ENCODE results near the gene HIVEP2. TPM values are rescaled to one million over a fixed set of nuclear protein-coding genes. Genes with fewer than 3 reads are reported as not detected.
A peak's percentile ranks its signal among the peaks of the same experiment; 100 is the strongest.

HIVEP2 gene
- total RNA-seq, 1 experiment from 2014 or later = 3.2 TPM

DNA sequence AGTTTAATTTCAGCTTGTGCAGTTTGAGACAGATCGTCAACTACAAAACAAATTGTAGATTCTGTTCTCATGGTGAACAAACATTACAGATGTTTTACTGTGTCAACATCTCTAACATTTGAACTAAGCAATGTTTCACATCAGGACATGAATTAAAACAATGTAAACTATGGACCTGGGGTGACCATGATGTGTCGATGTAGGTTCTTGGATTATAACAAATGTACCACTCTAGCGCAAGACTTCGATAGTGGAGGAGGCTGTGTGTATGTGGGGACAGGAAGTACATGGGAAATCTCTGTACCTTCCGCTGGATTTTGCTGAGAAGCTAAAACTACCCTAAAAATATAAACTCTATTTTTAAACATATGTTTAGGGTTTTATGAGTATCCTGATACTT lies 17.1 kb downstream of the HIVEP2 start:
- no peak overlapping the region for H3K27ac ChIP-seq (ENCODE audit: low read depth, low read length, poor library complexity, severe bottlenecking)
- no peak for TF ChIP-seq EZH2 (IDR thresholded peaks at IDR 0.05; ENCODE audit: borderline replicate concordance, low read depth, low read length, poor library complexity, severe bottlenecking)
- TF ChIP-seq, protein P1, sequence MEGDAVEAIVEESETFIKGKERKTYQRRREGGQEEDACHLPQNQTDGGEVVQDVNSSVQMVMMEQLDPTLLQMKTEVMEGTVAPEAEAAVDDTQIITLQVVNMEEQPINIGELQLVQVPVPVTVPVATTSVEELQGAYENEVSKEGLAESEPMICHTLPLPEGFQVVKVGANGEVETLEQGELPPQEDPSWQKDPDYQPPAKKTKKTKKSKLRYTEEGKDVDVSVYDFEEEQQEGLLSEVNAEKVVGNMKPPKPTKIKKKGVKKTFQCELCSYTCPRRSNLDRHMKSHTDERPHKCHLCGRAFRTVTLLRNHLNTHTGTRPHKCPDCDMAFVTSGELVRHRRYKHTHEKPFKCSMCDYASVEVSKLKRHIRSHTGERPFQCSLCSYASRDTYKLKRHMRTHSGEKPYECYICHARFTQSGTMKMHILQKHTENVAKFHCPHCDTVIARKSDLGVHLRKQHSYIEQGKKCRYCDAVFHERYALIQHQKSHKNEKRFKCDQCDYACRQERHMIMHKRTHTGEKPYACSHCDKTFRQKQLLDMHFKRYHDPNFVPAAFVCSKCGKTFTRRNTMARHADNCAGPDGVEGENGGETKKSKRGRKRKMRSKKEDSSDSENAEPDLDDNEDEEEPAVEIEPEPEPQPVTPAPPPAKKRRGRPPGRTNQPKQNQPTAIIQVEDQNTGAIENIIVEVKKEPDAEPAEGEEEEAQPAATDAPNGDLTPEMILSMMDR (conservative IDR thresholded peaks at IDR 0.05; ENCODE audit: low read depth, low read length) = no peak
- CTCF ChIA-PET = no interaction called here
- POLR2A ChIA-PET (ENCODE audit: low non-redundant PET) = no interaction called here
- H3K36me3 ChIP-seq (ENCODE audit: insufficient read depth, low read length, poor library complexity, severe bottlenecking) = no peaks in the 10 kb centered on the region
- no peak for DNase-seq (ENCODE audit: low spot score)
- no TSS peak for BruUV-seq (replicated peaks)
- H3K27me3 ChIP-seq (replicated peaks; ENCODE audit: insufficient read depth, low read depth, low read length, poor library complexity) = peaks cover 28% of the 10 kb centered on the region
- H3K4me1 ChIP-seq (ENCODE audit: insufficient read depth, low read length, poor library complexity, severe bottlenecking) = peaks cover 7% of the 10 kb centered on the region
- H3K9me3 ChIP-seq (ENCODE audit: low read depth, low read length, poor library complexity, severe bottlenecking) = no peaks in the 10 kb centered on the region
- intact Hi-C loops (cut with micrococcal nuclease; ENCODE audit: unreplicated experiment) = no loop called here
- peak overlapping the region; percentile 45 for H3K4me3 ChIP-seq (ENCODE audit: low read depth, low read length, poor library complexity, severe bottlenecking)

DNA sequence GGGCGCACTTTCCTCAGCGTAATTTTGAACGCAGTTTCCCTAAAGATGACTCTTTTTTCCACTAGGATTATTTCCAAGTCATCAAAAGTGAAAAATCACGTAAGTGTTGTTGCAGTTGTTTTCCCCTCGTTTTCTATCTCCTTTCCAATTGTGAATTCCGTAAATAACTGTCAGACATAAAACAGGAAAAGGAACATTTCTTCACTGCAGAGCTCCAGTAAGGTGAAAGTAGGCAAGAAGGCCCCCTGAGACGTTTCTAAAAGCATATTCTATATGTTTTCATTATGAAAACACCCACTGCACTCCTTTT lies 17.8 kb downstream of the HIVEP2 start:
- H3K4me3 ChIP-seq (ENCODE audit: low read depth, low read length, poor library complexity, severe bottlenecking) = peak overlapping the region; percentile 45
- no peak for DNase-seq (ENCODE audit: low spot score)
- CTCF ChIA-PET = no interaction called here
- intact Hi-C loops (cut with micrococcal nuclease; ENCODE audit: unreplicated experiment) = no loop called here
- H3K27ac ChIP-seq (ENCODE audit: low read depth, low read length, poor library complexity, severe bottlenecking) = no peak overlapping the region
- no peaks in the 10 kb centered on the region for H3K36me3 ChIP-seq (ENCODE audit: insufficient read depth, low read length, poor library complexity, severe bottlenecking)
- H3K4me1 ChIP-seq (ENCODE audit: insufficient read depth, low read length, poor library complexity, severe bottlenecking) = peaks cover 7% of the 10 kb centered on the region
- H3K27me3 ChIP-seq (replicated peaks; ENCODE audit: insufficient read depth, low read depth, low read length, poor library complexity) = peaks cover 28% of the 10 kb centered on the region
- POLR2A ChIA-PET (ENCODE audit: low non-redundant PET) = no interaction called here
- no peaks in the 10 kb centered on the region for H3K9me3 ChIP-seq (ENCODE audit: low read depth, low read length, poor library complexity, severe bottlenecking)
- BruUV-seq (replicated peaks) = no TSS peak
- TF ChIP-seq, protein P1 (conservative IDR thresholded peaks at IDR 0.05; ENCODE audit: low read depth, low read length) = no peak
- no peak for TF ChIP-seq EZH2 (IDR thresholded peaks at IDR 0.05; ENCODE audit: borderline replicate concordance, low read depth, low read length, poor library complexity, severe bottlenecking)

DNA sequence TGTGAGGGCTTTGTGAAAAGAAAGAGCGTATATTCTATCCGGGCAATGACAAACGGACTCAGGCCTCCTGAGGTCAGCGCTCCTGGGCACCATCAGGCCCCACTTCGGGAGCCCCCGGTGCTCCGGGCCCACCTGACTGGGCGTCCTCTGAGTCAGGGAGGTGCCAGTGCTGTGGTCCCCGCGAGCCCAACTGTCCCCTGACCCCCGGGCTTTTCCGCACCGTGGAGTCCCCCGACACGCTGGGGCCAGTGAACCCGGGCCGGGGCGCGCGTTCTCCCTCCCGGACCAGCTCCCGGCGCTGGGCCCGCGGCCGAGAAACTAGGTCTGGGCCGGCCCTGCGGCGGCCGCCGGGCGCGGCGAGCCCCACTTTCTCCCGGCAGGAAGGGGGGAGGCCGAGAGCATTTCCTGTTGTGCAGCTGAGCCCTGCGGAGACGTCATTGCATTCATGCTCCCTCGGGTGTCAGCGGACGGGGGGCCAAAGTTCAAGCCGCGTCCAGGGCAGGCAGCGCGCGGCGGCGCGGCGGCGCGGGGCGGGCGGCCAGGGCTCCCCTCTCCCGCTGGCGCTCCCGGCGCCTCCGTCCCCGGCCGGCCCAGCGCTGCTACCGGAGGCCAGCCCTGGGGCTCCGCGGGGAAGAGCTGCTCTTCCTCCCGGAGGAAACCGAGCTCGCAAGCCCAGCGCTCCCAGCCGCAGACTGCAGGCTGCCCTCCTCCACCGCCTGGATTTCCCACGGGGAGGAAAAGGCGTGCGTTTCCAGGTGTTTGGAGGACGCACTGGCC lies 18.3 kb downstream of the HIVEP2 start:
- Histone ChIP-seq H3K27me3 (replicated peaks; ENCODE audit: insufficient read depth, low read depth, low read length, poor library complexity) (peaks cover 28% of the 10 kb centered on the region), H3K9me3 (ENCODE audit: low read depth, low read length, poor library complexity, severe bottlenecking) (no peaks in the 10 kb centered on the region), H3K4me1 (ENCODE audit: insufficient read depth, low read length, poor library complexity, severe bottlenecking) (peaks cover 7% of the 10 kb centered on the region), H3K4me3 (ENCODE audit: low read depth, low read length, poor library complexity, severe bottlenecking) (peak overlapping the region; percentile 45), H3K27ac (ENCODE audit: low read depth, low read length, poor library complexity, severe bottlenecking) (no peak overlapping the region), H3K36me3 (ENCODE audit: insufficient read depth, low read length, poor library complexity, severe bottlenecking) (no peaks in the 10 kb centered on the region)
- peak; percentile 49 for DNase-seq (ENCODE audit: low spot score)
- TF ChIP-seq, protein P1 (conservative IDR thresholded peaks at IDR 0.05; ENCODE audit: low read depth, low read length) = no peak
- TF ChIP-seq EZH2 (IDR thresholded peaks at IDR 0.05; ENCODE audit: borderline replicate concordance, low read depth, low read length, poor library complexity, severe bottlenecking) = no peak
- POLR2A ChIA-PET (ENCODE audit: low non-redundant PET) = no interaction called here
- no TSS peak for BruUV-seq (replicated peaks)
- CTCF ChIA-PET = no interaction called here
- intact Hi-C loops (cut with micrococcal nuclease; ENCODE audit: unreplicated experiment) = no loop called here

Data from A673 (cell line).